Kidney (tissue), 14 donors: ENCODE results near the gene EIF5AL1. TPM values are rescaled to one million over a fixed set of nuclear protein-coding genes. Genes with fewer than 3 reads are reported as not detected.

Source experiments
- DNase-seq, 5 donors: peaks; one replicate each; pipeline ENCODE4 v3.0.0-alpha.2; 2013 to 2020
- FAIRE-seq: peaks from 2 replicates; lab custom pipeline; 2012; peaks lifted over from hg19 to GRCh38; lab: Jason Lieb, UNC
- H3K27ac ChIP-seq, 2 donors: one replicate each; pipeline ENCODE4 v1.7.0; 2013; ENCODE audit warnings: low read depth in 2 of 2, low read length in 2 of 2, inconsistent platforms in 1 of 2
- H3K27me3 ChIP-seq: one replicate; pipeline ENCODE4 v1.7.1; 2013; ENCODE audit warnings: low read length, inconsistent platforms; ENCODE audit not compliant: control insufficient read depth, insufficient read depth
- H3K36me3 ChIP-seq, 3 donors: one replicate each; pipeline versions ENCODE4 v1.7.0 to v1.7.1; 2013; ENCODE audit warnings: low read length in 3 of 3, control low read depth in 1 of 3, inconsistent platforms in 1 of 3; ENCODE audit not compliant: insufficient read depth in 3 of 3, control insufficient read depth in 2 of 3
- H3K4me1 ChIP-seq, 3 donors: one replicate each; pipeline versions ENCODE4 v1.7.0 to v1.7.1; 2013; ENCODE audit warnings: low read length in 3 of 3, inconsistent platforms in 1 of 3, low read depth in 1 of 3; ENCODE audit not compliant: control insufficient read depth in 2 of 3, insufficient read depth in 2 of 3
- H3K4me3 ChIP-seq, 3 donors: one replicate each; pipeline versions ENCODE4 v1.7.0 to v1.8.1; 2013; ENCODE audit warnings: low read length in 3 of 3, control low read depth in 1 of 3, inconsistent platforms in 1 of 3
- H3K9ac ChIP-seq, 3 donors: one replicate each; pipeline versions ENCODE4 v1.7.0 to v1.7.1; 2013; ENCODE audit warnings: low read length in 3 of 3, control low read depth in 1 of 3, inconsistent platforms in 1 of 3
- H3K9me3 ChIP-seq, 3 donors: one replicate each; pipeline versions ENCODE4 v1.7.0 to v1.7.1; 2013; ENCODE audit warnings: low read length in 3 of 3, control low read depth in 1 of 3, inconsistent platforms in 1 of 3; ENCODE audit not compliant: control insufficient read depth in 2 of 3, insufficient read depth in 1 of 3
- CTCF ChIP-seq: IDR thresholded peaks from 3 replicates; pipeline ENCODE4 v1.5.1; 2012; ENCODE audit warnings: mild to moderate bottlenecking, moderate library complexity, borderline replicate concordance; ENCODE audit not compliant: insufficient read depth; ENCODE audit errors: extremely low read depth
- intact Hi-C: fragments of 100-400 bp; cut with DNase I; formaldehyde crosslinking; loops from one replicate; pipeline ENCODE4 v1.11.1; 2022
- polyA plus RNA-seq: library from polyadenylated mRNA; stranded (reverse); fragments of 350-450 nt; fragmentation: Illumina TruSeq; extraction: RNeasy Lipid Tissue Mini Kit (QIAGEN cat#74804); gene quantifications from one replicate; pipeline ENCODE4 v1.2.3, GENCODE V29; 2014; ENCODE audit warnings: low read depth, low replicate concordance; ENCODE audit not compliant: insufficient read depth
- total RNA-seq: library from RNA; stranded (reverse); fragmentation: NEBNext Ultra II Directional; extraction: Animal tissue kit (Norgen Biotek cat#: 25700); gene quantifications from one replicate; pipeline ENCODE4 v1.2.1, GENCODE V29; 2021
- donor health status: control.
- donor health status: control.
- donor health status: control.
- donor health status: control.
- donor health status: control.
- donor health status: DM: yes; HTN: yes; CAD: no.
- donor health status: Normal renal cell carcinoma (clear cell type).

EIF5AL1 gene
- total and polyA plus RNA-seq, 2 donors from 2014 or later: 0.54 to 1.4 TPM

DNA sequence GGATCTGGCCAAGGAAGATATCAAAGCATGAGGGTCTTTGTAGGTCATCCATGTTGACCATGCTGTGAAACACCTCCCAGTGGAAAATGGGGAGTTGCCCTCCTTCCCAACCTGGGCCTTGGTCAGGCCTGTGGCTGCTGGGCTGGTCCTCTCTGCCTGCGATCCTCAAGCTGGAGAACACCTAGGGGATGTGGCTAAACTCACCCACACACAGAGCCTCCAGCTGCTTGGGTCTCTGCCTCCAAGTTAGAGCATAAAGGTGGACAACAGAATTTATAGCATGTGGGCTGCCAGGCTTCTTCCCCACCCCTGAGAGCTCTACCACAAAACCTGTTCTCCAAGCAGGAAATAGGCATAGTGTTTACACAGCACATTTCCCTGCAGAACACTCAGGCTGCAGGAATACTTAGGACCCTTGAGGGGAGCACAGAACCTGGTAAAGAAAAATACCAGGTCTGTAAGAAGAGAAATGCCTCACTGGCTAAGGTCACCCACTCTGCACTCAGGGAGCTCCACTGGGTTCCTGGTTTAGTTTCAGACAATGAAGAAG, 47.9 kb downstream of the EIF5AL1 start, which contains the start of gene SFTPA2:
Gene SFTPA2 (minus strand): TSS at position 248 of the 550 bp plus-strand sequence. CDS start 924 bp downstream, outside the sequence.
- H3K4me3 ChIP-seq: no peak within 1 kb of the TSS
- H3K9me3 ChIP-seq: no peaks in the 10 kb centered on the region
- H3K36me3 ChIP-seq: no peaks in the 10 kb centered on the region
- H3K9ac ChIP-seq: no peak within 1 kb of the TSS
- DNase-seq (no peak), FAIRE-seq (no peak)
- H3K4me1 ChIP-seq: peaks cover 0 to 2% (median 0%) of the 10 kb centered on the region in 3 donors
- intact Hi-C loops: no loop called here
- TF ChIP-seq CTCF: no peak
- no peaks in the 10 kb centered on the region for H3K27me3 ChIP-seq
- H3K27ac ChIP-seq: no peak within 1 kb of the TSS

DNA sequence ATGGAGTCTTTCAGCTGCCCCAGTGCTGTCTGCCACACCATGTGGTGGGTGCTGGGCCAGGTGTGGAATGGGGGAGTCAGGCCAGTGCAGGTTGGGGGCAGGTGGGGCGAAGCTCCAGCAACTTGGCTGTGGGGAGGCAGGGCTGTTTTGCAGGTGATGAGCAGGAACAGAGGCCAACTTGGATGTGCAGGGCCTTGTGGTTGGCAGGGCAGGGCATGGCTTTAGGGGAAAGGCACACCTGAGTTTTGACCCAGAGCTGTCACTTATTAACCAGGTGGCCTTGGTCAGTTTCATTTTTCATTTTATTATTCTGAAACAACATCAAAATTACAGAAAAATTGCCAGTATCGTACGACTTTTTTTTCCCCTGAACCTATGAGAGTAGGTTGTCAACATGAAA, 48.9 kb downstream of the EIF5AL1 start:
- Histone ChIP-seq H3K36me3 (no peaks in the 10 kb centered on the region), H3K4me1 (peaks cover 0 to 2% (median 0%) of the 10 kb centered on the region in 3 donors), H3K27ac (no peak overlapping the region), H3K4me3 (no peak overlapping the region), H3K9me3 (no peaks in the 10 kb centered on the region), H3K9ac (no peak overlapping the region), H3K27me3 (no peaks in the 10 kb centered on the region)
- DNase-seq: no peak
- no peak for FAIRE-seq
- intact Hi-C loops: no loop called here
- TF ChIP-seq CTCF: no peak

- H3K27ac ChIP-seq: no peak overlapping the region
- H3K4me1 ChIP-seq: peaks cover 0 to 2% (median 0%) of the 10 kb centered on the region in 3 donors
- no peak for FAIRE-seq
- DNase-seq: peak; percentile 68 to 85 (median 77)
- no peak overlapping the region for H3K9ac ChIP-seq
- intact Hi-C loops: no loop called here
- TF ChIP-seq CTCF: peak; percentile 78
- H3K27me3 ChIP-seq: no peaks in the 10 kb centered on the region
- H3K4me3 ChIP-seq: peak overlapping the region in 1 of 3 donors; percentile 35
- no peaks in the 10 kb centered on the region for H3K9me3 ChIP-seq
- no peaks in the 10 kb centered on the region for H3K36me3 ChIP-seq
Observed at GRCh38 chr10:79562135-79562756, 49.9 kb downstream of the EIF5AL1 start.
